ENCODE measurements around the gene ELOVL4. TPM values are rescaled to one million over a fixed set of nuclear protein-coding genes. Genes with fewer than 3 reads are reported as not detected.

ELOVL4 gene
- total and polyA plus RNA-seq, 5 donors from 2014 or later: 0.10 to 0.72 (median 0.25) TPM; not detected in 1

DNA sequence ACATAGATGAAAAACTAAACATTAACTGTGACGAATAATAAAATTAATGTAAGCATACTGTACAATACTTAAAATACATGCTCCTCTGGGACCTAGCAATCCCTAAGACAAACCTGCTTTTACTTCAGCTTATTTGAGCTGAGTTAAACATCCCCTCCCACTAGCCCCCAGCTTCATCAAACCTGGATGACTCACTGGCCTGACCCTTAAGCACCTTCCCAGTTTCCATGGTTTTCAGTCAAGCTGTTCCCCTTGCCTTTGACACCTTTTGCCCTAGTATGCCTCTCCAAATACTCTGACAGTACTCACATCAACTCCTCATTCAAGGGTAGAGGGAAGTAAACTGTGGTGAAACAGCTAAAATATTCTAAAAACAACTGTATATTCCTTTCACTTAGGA lies 4.2 kb downstream of the ELOVL4 start:
- no peaks in the 10 kb centered on the region for H3K9me3 ChIP-seq (ENCODE audit: control insufficient read depth in 2 of 2, low read length in 2 of 2)
- ATAC-seq (ENCODE audit: low read depth in 2 of 2): no peak
- peaks cover 46% of the 10 kb centered on the region for H3K27me3 Mint-ChIP-seq
- no peak for DNase-seq
- no peaks in the 10 kb centered on the region for H3K36me3 ChIP-seq (ENCODE audit: control insufficient read depth, insufficient read depth, low read length)
- H3K4me3 ChIP-seq (ENCODE audit: low read depth, low read length): no peak overlapping the region
- H3K36me3 Mint-ChIP-seq: no peaks in the 10 kb centered on the region
- H3K9me3 Mint-ChIP-seq: peaks cover 0 to 2% (median 0%) of the 10 kb centered on the region in 7 donors
- no peak overlapping the region for H3K27ac ChIP-seq (ENCODE audit: insufficient read depth, low read length, poor library complexity, severe bottlenecking)
- peaks cover 10% of the 10 kb centered on the region for H3K4me1 ChIP-seq (ENCODE audit: control insufficient read depth, insufficient read depth, low read length, poor library complexity, severe bottlenecking)
- no peak overlapping the region for H3K4me3 Mint-ChIP-seq
- peaks cover 42% of the 10 kb centered on the region for H3K27me3 ChIP-seq (ENCODE audit: control insufficient read depth, insufficient read depth, low read length)
- peaks cover 0 to 21% (median 13%) of the 10 kb centered on the region in 4 donors for H3K4me1 Mint-ChIP-seq
- H3K27ac Mint-ChIP-seq: no peak overlapping the region

- H3K4me1 ChIP-seq (ENCODE audit: control insufficient read depth, insufficient read depth, low read length, poor library complexity, severe bottlenecking): peaks cover 5% of the 10 kb centered on the region
- no peak for ATAC-seq (ENCODE audit: low read depth in 2 of 2)
- H3K36me3 Mint-ChIP-seq: no peaks in the 10 kb centered on the region
- H3K9me3 ChIP-seq (ENCODE audit: control insufficient read depth in 2 of 2, low read length in 2 of 2): no peaks in the 10 kb centered on the region
- peaks cover 0 to 2% (median 0%) of the 10 kb centered on the region in 7 donors for H3K9me3 Mint-ChIP-seq
- no peak for DNase-seq
- H3K4me3 ChIP-seq (ENCODE audit: low read depth, low read length): no peak overlapping the region
- no peaks in the 10 kb centered on the region for H3K36me3 ChIP-seq (ENCODE audit: control insufficient read depth, insufficient read depth, low read length)
- H3K27ac ChIP-seq (ENCODE audit: insufficient read depth, low read length, poor library complexity, severe bottlenecking): no peak overlapping the region
- H3K27ac Mint-ChIP-seq: no peak overlapping the region
- H3K4me1 Mint-ChIP-seq: peaks cover 0 to 13% (median 7%) of the 10 kb centered on the region in 4 donors
- H3K27me3 ChIP-seq (ENCODE audit: control insufficient read depth, insufficient read depth, low read length): peaks cover 38% of the 10 kb centered on the region
- peaks cover 44% of the 10 kb centered on the region for H3K27me3 Mint-ChIP-seq
- no peak overlapping the region for H3K4me3 Mint-ChIP-seq
These were observed 5.7 kb downstream of the ELOVL4 start for GRCh38 chr6:79941489-79942151.

- H3K36me3 ChIP-seq (ENCODE audit: control insufficient read depth, insufficient read depth, low read length): no peaks in the 10 kb centered on the region
These were observed 18.8 kb downstream of the ELOVL4 start for GRCh38 chr6:79928478-79928998.

GRCh38 chr6:79927758-79928157 lies 19.6 kb downstream of the ELOVL4 start:
- Mint-ChIP-seq H3K27ac (no peak overlapping the region), H3K36me3 (no peaks in the 10 kb centered on the region), H3K4me3 (no peak overlapping the region), H3K4me1 (no peaks in the 10 kb centered on the region), H3K27me3 (peaks cover 36% of the 10 kb centered on the region), H3K9me3 (no peaks in the 10 kb centered on the region)
- no peak for DNase-seq
- H3K4me1 ChIP-seq (ENCODE audit: control insufficient read depth, insufficient read depth, low read length, poor library complexity, severe bottlenecking): no peaks in the 10 kb centered on the region
- peaks cover 7% of the 10 kb centered on the region for H3K27me3 ChIP-seq (ENCODE audit: control insufficient read depth, insufficient read depth, low read length)
- no peaks in the 10 kb centered on the region for H3K9me3 ChIP-seq (ENCODE audit: control insufficient read depth in 2 of 2, low read length in 2 of 2)
- H3K4me3 ChIP-seq (ENCODE audit: low read depth, low read length): no peak overlapping the region
- no peak overlapping the region for H3K27ac ChIP-seq (ENCODE audit: insufficient read depth, low read length, poor library complexity, severe bottlenecking)
- no peaks in the 10 kb centered on the region for H3K36me3 ChIP-seq (ENCODE audit: control insufficient read depth, insufficient read depth, low read length)
- ATAC-seq (ENCODE audit: low read depth in 2 of 2): no peak

More at GRCh38 chr6:79928478-79928998, 18.8 kb downstream of the ELOVL4 start:
- H3K4me3 ChIP-seq (ENCODE audit: low read depth, low read length): no peak overlapping the region
- Mint-ChIP-seq H3K4me3 (no peak overlapping the region), H3K4me1 (no peaks in the 10 kb centered on the region), H3K27me3 (peaks cover 34% of the 10 kb centered on the region), H3K27ac (no peak overlapping the region), H3K36me3 (no peaks in the 10 kb centered on the region), H3K9me3 (peaks cover 0 to 2% (median 0%) of the 10 kb centered on the region in 7 donors)
- no peaks in the 10 kb centered on the region for H3K4me1 ChIP-seq (ENCODE audit: control insufficient read depth, insufficient read depth, low read length, poor library complexity, severe bottlenecking)
- no peaks in the 10 kb centered on the region for H3K9me3 ChIP-seq (ENCODE audit: control insufficient read depth in 2 of 2, low read length in 2 of 2)
- DNase-seq (no peak), ATAC-seq (ENCODE audit: low read depth in 2 of 2) (no peak)
- H3K27ac ChIP-seq (ENCODE audit: insufficient read depth, low read length, poor library complexity, severe bottlenecking): no peak overlapping the region
- H3K27me3 ChIP-seq (ENCODE audit: control insufficient read depth, insufficient read depth, low read length): peaks cover 10% of the 10 kb centered on the region

GRCh38 chr6:79923270-79923669 lies 24.1 kb downstream of the ELOVL4 start:
- DNase-seq: no peak
- no peak overlapping the region for H3K27ac Mint-ChIP-seq

GRCh38 chr6:79922018-79922417 lies 25.3 kb downstream of the ELOVL4 start:
- no peak overlapping the region for H3K27ac Mint-ChIP-seq

More at GRCh38 chr6:79923270-79923669, 24.1 kb downstream of the ELOVL4 start:
- no peak overlapping the region for H3K4me3 Mint-ChIP-seq
- H3K4me1 Mint-ChIP-seq: no peaks in the 10 kb centered on the region
- ATAC-seq (ENCODE audit: low read depth in 2 of 2): no peak
- no peaks in the 10 kb centered on the region for H3K9me3 Mint-ChIP-seq
- Histone ChIP-seq H3K36me3 (ENCODE audit: control insufficient read depth, insufficient read depth, low read length) (no peaks in the 10 kb centered on the region), H3K27me3 (ENCODE audit: control insufficient read depth, insufficient read depth, low read length) (peaks cover 4% of the 10 kb centered on the region), H3K4me1 (ENCODE audit: control insufficient read depth, insufficient read depth, low read length, poor library complexity, severe bottlenecking) (no peaks in the 10 kb centered on the region), H3K4me3 (ENCODE audit: low read depth, low read length) (no peak overlapping the region), H3K9me3 (ENCODE audit: control insufficient read depth in 2 of 2, low read length in 2 of 2) (no peaks in the 10 kb centered on the region), H3K27ac (ENCODE audit: insufficient read depth, low read length, poor library complexity, severe bottlenecking) (no peak overlapping the region)
- H3K36me3 Mint-ChIP-seq: no peaks in the 10 kb centered on the region
- H3K27me3 Mint-ChIP-seq: peaks cover 28% of the 10 kb centered on the region

DNA sequence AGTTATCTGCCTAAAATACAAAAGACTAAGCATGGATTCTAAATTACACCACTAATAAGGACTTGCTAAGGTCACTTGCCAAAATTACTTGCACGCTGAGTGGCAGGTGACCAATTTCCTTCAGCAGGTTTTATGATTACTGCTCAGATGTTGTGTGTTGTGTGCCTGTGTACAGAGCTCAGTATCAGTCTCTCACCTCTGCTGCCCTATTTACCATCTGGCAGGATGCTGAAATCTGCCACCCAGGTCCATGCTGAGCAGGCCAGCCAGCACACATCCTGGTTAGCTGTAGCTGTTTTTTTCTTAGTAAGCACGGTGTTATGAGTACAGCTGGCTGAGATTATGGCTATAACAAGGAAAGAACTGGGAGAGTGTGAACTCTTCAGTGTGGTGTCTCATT lies 34.0 kb downstream of the ELOVL4 start:
- Histone ChIP-seq H3K4me3 (ENCODE audit: low read depth, low read length) (no peak overlapping the region), H3K4me1 (ENCODE audit: control insufficient read depth, insufficient read depth, low read length, poor library complexity, severe bottlenecking) (no peaks in the 10 kb centered on the region), H3K27me3 (ENCODE audit: control insufficient read depth, insufficient read depth, low read length) (peaks cover 12% of the 10 kb centered on the region), H3K36me3 (ENCODE audit: control insufficient read depth, insufficient read depth, low read length) (no peaks in the 10 kb centered on the region), H3K27ac (ENCODE audit: insufficient read depth, low read length, poor library complexity, severe bottlenecking) (no peak overlapping the region), H3K9me3 (ENCODE audit: control insufficient read depth in 2 of 2, low read length in 2 of 2) (no peaks in the 10 kb centered on the region)
- Mint-ChIP-seq H3K27ac (peak overlapping the region in 1 of 3 donors; percentile 48), H3K36me3 (no peaks in the 10 kb centered on the region), H3K9me3 (no peaks in the 10 kb centered on the region), H3K4me1 (no peaks in the 10 kb centered on the region), H3K27me3 (peaks cover 25% of the 10 kb centered on the region), H3K4me3 (no peak overlapping the region)
- DNase-seq (peak in 1 of 3 donors; percentile 13), ATAC-seq (ENCODE audit: low read depth in 2 of 2) (no peak)

More at GRCh38 chr6:79922018-79922417, 25.3 kb downstream of the ELOVL4 start:
- peaks cover 4% of the 10 kb centered on the region for H3K27me3 ChIP-seq (ENCODE audit: control insufficient read depth, insufficient read depth, low read length)
- no peaks in the 10 kb centered on the region for H3K4me1 ChIP-seq (ENCODE audit: control insufficient read depth, insufficient read depth, low read length, poor library complexity, severe bottlenecking)
- H3K36me3 Mint-ChIP-seq: no peaks in the 10 kb centered on the region
- H3K27me3 Mint-ChIP-seq: peaks cover 21% of the 10 kb centered on the region
- no peaks in the 10 kb centered on the region for H3K4me1 Mint-ChIP-seq
- H3K9me3 ChIP-seq (ENCODE audit: control insufficient read depth in 2 of 2, low read length in 2 of 2): no peaks in the 10 kb centered on the region
- no peaks in the 10 kb centered on the region for H3K36me3 ChIP-seq (ENCODE audit: control insufficient read depth, insufficient read depth, low read length)
- H3K9me3 Mint-ChIP-seq: no peaks in the 10 kb centered on the region
- H3K27ac ChIP-seq (ENCODE audit: insufficient read depth, low read length, poor library complexity, severe bottlenecking): no peak overlapping the region
- no peak for DNase-seq
- no peak for ATAC-seq (ENCODE audit: low read depth in 2 of 2)
- H3K4me3 Mint-ChIP-seq: no peak overlapping the region
- H3K4me3 ChIP-seq (ENCODE audit: low read depth, low read length): no peak overlapping the region

- H3K9me3 ChIP-seq (ENCODE audit: control insufficient read depth in 2 of 2, low read length in 2 of 2): no peaks in the 10 kb centered on the region
- no peak overlapping the region for H3K4me3 Mint-ChIP-seq
- no peak overlapping the region for H3K27ac Mint-ChIP-seq
- peaks cover 25% of the 10 kb centered on the region for H3K27me3 Mint-ChIP-seq
- H3K36me3 ChIP-seq (ENCODE audit: control insufficient read depth, insufficient read depth, low read length): no peaks in the 10 kb centered on the region
- DNase-seq (no peak), ATAC-seq (ENCODE audit: low read depth in 2 of 2) (no peak)
- H3K4me1 ChIP-seq (ENCODE audit: control insufficient read depth, insufficient read depth, low read length, poor library complexity, severe bottlenecking): no peaks in the 10 kb centered on the region
- no peaks in the 10 kb centered on the region for H3K4me1 Mint-ChIP-seq
- no peak overlapping the region for H3K27ac ChIP-seq (ENCODE audit: insufficient read depth, low read length, poor library complexity, severe bottlenecking)
- H3K27me3 ChIP-seq (ENCODE audit: control insufficient read depth, insufficient read depth, low read length): peaks cover 12% of the 10 kb centered on the region
- no peaks in the 10 kb centered on the region for H3K36me3 Mint-ChIP-seq
- H3K9me3 Mint-ChIP-seq: peaks cover 0 to under 1% (median 0%) of the 10 kb centered on the region in 7 donors
- H3K4me3 ChIP-seq (ENCODE audit: low read depth, low read length): no peak overlapping the region
These were observed 35.4 kb downstream of the ELOVL4 start for GRCh38 chr6:79911992-79912391.
